GM18907 (cell line): Measurements from ENCODE around the gene TNS4.
"Not testable (repeated sequence)": the region's sequence is repeated elsewhere in the genome, so short reads cannot be mapped to it uniquely, and the experiment has no call there.

Source experiments
- ATAC-seq: cut with Tn5 transposase; IDR thresholded peaks from one replicate; pipeline ENCODE4 v1.9.1; 2021; ENCODE audit warnings: mild to moderate bottlenecking, moderate library complexity; ENCODE audit not compliant: unreplicated experiment

TNS4 gene, protein sequence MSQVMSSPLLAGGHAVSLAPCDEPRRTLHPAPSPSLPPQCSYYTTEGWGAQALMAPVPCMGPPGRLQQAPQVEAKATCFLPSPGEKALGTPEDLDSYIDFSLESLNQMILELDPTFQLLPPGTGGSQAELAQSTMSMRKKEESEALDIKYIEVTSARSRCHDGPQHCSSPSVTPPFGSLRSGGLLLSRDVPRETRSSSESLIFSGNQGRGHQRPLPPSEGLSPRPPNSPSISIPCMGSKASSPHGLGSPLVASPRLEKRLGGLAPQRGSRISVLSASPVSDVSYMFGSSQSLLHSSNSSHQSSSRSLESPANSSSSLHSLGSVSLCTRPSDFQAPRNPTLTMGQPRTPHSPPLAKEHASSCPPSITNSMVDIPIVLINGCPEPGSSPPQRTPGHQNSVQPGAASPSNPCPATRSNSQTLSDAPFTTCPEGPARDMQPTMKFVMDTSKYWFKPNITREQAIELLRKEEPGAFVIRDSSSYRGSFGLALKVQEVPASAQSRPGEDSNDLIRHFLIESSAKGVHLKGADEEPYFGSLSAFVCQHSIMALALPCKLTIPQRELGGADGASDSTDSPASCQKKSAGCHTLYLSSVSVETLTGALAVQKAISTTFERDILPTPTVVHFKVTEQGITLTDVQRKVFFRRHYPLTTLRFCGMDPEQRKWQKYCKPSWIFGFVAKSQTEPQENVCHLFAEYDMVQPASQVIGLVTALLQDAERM

GRCh38 chr17:40501499-40501911, at the start of gene TNS4:
Gene TNS4, minus strand, starts transcription at chr17:40501623. Its CDS starts 5,198 bp downstream, at chr17:40496425.
- no peak for ATAC-seq

- no peak for ATAC-seq
Observed at GRCh38 chr17:40550608-40551007, 49.2 kb upstream of the TNS4 start.

DNA sequence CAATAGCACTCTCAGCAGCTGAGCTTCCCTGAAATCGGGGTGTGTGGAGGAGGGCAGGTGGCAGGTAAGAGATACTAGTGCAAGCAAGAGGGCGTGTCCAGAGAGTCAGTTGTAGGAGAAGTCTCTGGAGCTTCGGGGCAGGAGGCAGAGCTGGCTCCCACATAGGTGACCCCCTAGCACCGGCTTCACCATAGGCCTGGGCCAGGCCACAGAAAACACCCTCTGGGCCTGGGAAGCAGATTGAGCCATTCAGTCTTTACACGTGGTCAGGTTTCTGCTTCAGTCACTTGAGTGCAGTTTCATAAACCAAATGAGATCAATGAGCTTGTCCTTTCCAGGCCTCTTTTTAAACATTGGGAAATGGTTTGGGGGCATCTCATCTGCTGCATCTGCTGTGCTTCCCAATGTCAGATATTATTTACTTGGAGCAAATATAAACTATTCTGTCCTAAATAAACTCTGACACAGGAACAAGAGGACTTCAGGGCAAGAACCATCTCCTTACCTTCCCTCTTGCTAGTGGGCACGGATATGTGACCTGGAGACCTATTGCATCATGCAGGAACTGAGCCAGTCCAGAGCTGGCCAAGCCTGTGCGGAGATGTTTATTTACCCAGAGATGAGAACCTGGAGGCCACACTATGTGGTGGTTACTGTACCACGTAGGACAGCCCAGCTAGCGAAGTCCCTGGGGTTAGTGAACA, 47.7 kb upstream of the TNS4 start:
- no peak for ATAC-seq

DNA sequence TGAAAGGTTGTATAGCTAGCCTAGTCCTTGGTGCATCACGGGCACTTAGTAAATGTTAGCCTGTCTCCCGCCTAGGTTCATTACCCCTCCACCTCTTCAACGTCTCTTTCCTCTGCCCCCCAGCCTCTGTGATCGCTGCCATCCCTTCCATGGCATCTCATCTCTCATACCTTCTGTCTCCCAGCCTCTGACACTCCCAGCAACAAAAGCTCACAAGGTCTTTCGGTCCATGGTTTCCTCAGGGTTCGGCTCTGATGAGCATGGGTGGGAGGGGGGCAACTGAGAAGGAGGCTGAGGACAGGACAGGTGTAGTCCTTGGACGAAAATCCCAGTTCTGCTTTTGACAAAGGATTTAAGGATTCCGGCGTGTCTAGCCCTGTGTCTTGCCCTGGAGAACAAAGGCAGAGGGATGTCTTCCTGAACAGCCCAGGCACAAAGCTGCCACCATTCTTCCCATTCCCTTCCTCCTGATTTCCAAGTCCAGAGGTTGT, 47.1 kb upstream of the TNS4 start:
- ATAC-seq: no peak

DNA sequence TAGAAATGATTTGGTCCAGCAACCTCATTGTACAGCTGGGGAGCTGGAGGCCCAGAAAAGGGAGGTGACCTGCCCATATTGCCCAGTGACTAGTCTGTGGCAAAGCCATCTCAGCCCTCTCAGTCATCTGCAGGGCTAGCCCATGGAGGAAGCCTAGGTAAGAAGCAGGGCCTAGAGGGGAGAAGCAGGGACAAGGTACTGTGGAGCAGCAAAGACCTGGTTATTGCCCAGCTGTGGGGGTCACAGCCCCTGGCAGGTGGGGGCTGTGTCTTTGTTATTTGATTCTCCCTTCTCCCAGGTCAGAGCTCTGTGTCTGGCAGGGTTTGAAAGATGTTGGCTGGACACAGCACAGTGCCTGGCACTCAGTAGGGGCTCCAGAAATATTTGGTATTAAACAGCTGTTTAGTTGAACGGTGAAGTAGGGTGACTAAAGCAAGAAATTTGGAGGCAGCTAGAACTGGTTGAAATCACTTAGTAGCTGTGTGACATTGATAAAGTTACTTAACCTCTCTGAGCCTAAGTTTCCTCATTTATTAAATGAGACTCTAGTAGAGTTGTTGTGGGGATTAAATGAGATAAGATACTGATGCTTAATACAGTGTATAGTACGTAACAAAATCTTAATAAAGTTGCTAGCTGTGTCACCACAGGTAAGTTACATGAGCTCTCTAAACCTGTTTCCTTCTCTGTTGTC, 46.5 kb upstream of the TNS4 start:
- ATAC-seq: no peak

- no peak for ATAC-seq
Observed at GRCh38 chr17:40547079-40547784, 45.8 kb upstream of the TNS4 start.

GRCh38 chr17:40546497-40546896, 45.1 kb upstream of the TNS4 start:
- not testable (repeated sequence) for ATAC-seq

DNA sequence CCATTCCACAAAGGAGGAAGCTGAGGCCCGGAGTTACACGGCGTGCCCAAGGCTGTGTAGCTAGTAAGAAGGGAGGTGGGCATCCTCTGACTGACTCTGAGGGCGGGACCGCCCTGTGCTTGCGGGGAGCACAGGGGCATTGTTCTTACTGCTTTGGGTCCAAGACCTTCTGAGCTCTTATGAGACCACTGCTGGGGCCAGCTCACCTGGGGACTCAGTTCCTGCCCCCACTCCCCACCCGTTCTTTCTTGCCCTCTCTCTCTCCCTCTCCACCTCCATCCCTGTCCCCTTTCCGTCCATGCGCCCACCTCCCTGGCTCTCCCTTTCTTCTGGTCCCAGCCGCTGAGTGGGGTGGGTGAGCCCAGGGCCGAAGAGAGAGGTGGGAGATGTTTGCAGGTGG, 44.2 kb upstream of the TNS4 start:
- no peak for ATAC-seq

- ATAC-seq: peak; percentile 57
Observed at GRCh38 chr17:40542558-40543411, 41.4 kb upstream of the TNS4 start.

DNA sequence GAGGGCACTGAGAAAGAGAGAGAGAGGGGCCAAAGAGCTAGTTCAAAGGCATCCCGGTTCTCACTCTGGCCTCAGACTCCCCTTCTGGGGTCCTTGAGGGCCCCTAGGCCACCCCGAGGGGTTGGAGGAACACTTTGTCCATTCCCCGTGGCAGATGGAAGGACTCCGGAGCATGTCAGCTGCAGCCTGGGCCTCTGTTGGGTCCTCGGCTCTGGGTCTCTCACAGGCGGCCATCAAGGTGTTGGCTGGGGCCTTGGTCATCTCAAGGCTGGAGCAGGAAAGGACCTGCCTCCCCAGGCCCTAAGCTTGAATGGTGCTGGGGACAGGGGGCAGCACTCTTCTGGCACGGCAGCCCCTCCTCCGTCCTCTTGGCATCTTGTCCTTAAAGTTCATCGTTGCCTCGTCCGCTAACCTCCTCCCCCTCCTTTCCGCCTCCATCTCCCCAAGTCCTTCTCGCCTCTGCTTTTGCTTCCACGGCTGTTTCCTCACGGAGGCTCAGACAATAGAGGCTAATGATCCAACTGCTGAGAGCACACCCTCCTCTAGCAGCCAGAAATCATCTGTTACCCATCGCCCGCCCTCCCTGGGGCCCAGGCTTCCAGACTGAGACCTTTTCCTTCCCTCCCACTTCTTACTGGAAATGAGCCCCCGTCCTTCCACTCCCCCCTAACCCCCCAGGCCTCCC, 40.6 kb upstream of the TNS4 start:
- ATAC-seq: no peak

GRCh38 chr17:40541060-40541872, 39.8 kb upstream of the TNS4 start:
- ATAC-seq: no peak

DNA sequence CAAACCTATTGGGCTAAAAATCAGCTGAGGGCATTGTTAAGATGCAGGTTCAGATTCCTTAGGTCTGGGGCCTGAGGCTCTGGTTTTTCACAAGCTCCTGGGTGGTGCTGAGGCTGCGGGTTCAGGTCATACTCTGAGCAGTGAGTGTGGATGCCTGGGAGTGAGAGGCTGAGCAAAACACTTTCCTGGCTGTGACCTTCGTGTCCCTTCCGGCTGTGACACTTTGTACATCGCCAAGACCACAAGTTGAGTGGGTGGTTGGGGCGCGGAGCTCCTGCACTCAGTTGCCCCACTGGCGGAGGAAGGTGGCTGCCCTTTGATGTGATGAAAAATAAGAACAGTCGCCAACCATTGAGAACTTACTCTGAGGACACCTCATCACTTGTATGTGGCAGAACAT, 39.0 kb upstream of the TNS4 start:
- ATAC-seq: no peak

DNA sequence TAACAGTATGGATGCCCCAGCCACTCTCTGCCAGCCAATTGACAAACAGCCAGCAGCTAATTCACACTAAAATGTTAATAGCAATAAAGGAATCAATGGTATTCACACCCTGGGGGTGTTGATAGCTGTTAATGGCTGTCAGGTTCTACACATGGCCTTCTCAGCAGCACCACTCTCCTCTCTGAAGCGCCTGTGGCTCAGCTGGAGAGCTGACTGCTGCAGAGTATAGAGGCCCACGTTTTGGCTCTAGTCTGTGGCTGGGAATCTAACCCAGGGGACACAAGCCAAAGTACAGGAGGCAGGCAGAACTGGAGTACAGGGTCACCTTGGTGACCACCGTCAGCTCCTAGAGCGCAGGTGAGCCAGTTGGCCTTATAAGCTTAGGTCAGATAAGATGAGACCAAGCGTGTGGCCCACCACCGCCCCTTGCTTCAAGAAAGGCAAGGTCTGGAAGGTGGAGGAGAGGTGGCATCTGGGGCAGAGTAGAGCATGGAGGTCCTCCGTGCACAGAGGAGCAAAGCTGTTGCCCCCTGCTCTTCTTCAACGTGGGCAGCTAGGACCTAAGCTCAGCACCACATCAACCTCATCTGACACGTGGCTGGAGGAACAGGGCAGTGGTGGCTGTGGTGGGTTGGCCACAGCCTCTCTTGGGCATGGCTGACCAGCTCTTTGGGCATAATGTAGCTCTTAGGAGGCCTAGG, 38.4 kb upstream of the TNS4 start:
- ATAC-seq: no peak

GRCh38 chr17:40538936-40539705, 37.7 kb upstream of the TNS4 start:
- ATAC-seq: no peak

DNA sequence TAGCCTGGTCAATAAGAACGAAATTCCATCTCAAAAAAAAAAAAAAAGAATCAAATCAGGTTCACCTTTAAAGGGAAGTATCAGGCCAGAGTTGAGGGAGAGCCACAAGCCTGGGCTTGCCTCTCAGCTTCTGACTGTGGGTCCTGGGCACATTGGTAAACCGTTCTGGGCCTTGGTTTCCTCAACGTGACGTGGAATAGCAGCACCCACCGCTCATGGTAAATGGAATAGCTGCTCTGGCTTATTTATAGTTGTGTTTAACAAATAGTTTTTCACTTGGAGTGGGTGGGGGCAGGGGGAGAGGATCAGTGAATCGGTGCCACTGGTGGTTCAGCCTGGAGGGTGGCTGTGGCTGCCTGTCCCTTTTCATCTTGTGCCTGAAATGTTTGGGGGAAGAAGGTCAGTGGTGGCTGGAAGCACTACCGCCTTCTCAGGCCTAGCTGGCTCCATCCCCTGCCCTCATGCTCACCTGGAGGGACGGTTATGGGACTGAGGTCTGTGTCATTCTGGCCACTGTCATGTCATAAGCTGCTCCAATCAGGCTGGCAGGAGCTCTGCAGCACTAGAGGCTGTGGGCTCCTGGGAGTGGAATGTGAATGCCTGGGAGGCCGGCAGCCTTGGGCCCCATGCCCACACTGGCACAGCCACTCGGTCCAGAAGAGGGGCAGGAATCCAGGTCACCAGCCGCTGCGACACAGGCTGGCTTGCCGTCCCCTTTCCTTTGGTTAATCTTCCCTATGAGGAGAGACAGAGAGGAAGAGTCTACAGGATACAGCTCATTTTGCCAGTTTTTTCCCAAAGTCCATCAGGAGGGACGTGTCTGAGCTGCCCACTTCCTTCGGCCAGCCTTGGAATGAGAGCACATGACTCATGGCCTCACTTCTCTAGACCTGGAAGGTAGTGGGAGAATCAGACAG, 36.9 kb upstream of the TNS4 start:
- ATAC-seq: no peak
